Measurements from ENCODE around the gene THAP4.

THAP4 gene

DNA sequence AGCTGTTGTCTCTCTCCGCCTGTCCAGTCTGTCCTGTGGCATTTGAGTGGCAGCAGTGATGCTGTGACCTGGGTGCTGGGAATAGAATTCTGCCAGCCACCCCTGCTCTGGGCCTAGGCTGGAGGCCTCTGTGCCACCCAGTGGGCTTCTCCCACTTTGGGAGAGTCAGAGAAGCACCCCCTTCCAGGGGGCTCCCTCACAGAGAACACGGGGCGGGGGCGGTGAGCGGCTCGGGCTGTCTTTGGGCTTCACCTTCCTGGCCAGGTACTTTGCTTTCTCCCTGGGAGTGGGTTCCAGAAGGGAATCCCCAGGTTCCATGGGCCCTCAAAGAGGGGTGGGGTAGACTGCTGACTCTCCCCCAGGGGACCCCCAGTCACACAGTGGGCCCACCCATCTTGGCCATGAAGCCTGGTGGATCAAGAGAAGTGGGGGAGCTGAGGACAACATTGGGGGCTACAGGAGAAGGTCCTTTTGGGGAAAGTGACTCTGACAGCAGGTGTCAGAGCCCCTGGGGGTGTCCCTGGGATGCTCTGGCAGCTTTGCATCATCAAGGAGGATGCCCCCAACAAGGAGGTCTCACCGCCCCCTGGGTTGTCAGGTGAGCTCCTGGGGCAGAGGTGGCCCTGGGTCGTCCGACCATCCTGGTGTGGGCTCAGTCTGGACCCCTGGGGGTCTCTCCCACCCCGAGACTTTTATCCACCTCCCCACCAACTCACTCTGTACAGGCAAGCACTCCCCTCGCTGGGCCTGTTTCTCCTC lies 97.2 kb downstream of the THAP4 start:
- Histone ChIP-seq H3K9ac (ENCODE audit: low read depth, low read length) (no peak overlapping the region), H4K20me1 (ENCODE audit: insufficient read depth, low read length) (no peaks in the 10 kb centered on the region), H3K4me3 (ENCODE audit: low read depth in 1 of 2, low read length in 2 of 2) (no peak overlapping the region), H3K4me1 (ENCODE audit: insufficient read depth, low read length) (no peaks in the 10 kb centered on the region), H3K27ac (ENCODE audit: low read length) (no peak overlapping the region), H3K9me3 (ENCODE audit: insufficient read depth, low read length, severe bottlenecking) (no peaks in the 10 kb centered on the region), H3K79me2 (ENCODE audit: insufficient read depth, low read length) (no peaks in the 10 kb centered on the region), H3K27me3 (ENCODE audit: insufficient read depth, low read length, poor library complexity) (no peaks in the 10 kb centered on the region), H3K4me2 (ENCODE audit: insufficient read depth, low read length) (no peak overlapping the region), H3K36me3 (ENCODE audit: insufficient read depth, low read length) (no peaks in the 10 kb centered on the region), H2AFZ (ENCODE audit: low read depth, low read length) (no peak overlapping the region)
- DNase-seq (no peak), ATAC-seq (ENCODE audit: insufficient read depth, low read depth) (no peak)
- TF ChIP-seq, protein P1, sequence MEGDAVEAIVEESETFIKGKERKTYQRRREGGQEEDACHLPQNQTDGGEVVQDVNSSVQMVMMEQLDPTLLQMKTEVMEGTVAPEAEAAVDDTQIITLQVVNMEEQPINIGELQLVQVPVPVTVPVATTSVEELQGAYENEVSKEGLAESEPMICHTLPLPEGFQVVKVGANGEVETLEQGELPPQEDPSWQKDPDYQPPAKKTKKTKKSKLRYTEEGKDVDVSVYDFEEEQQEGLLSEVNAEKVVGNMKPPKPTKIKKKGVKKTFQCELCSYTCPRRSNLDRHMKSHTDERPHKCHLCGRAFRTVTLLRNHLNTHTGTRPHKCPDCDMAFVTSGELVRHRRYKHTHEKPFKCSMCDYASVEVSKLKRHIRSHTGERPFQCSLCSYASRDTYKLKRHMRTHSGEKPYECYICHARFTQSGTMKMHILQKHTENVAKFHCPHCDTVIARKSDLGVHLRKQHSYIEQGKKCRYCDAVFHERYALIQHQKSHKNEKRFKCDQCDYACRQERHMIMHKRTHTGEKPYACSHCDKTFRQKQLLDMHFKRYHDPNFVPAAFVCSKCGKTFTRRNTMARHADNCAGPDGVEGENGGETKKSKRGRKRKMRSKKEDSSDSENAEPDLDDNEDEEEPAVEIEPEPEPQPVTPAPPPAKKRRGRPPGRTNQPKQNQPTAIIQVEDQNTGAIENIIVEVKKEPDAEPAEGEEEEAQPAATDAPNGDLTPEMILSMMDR (IDR thresholded peaks at IDR 0.05; ENCODE audit: borderline replicate concordance, extremely low read depth, low read length, poor library complexity, severe bottlenecking): no peak
- no peak for TF ChIP-seq EZH2 (IDR thresholded peaks at IDR 0.05; ENCODE audit: borderline replicate concordance, low read depth, low read length, severe bottlenecking)

DNA sequence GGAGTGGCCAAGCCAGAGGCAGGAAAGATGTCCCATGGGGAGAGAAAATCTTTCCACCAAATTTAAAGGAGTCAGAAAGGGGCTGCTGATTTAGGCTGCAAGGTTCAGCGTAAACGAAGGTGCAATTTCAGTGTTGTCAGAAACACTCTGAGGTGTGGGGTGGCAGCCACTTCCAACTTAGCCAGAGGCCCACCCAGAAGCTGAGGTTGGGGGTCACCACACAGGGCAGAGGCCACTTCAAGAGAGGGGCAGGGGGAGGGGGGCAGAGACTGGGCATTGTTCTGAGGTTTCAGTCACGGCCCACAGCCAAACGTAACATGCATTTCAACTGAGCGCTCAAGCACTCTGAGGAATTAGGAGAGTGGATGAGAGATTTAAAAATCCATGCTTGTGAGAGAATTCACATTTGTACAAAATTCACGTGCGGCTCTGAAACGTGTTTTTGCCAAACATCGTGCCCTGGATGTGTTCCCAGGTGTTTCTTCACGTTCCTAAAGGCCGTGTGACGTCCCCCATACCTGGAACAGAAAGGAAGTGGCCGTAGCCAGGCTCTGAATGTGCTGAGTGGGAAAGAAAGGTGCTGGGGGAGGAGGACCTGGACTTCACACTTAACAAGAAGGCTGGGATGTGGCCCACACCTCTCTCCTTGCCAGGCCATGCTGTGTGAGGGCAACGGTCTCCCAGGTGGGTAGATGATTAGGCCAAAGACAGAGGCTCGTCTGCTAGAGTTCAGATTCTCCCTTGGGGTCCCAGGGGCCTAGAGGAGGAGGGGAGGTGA lies 97.9 kb downstream of the THAP4 start:
- Histone ChIP-seq H3K27me3 (ENCODE audit: insufficient read depth, low read length, poor library complexity) (peaks cover 2% of the 10 kb centered on the region), H3K4me2 (ENCODE audit: insufficient read depth, low read length) (no peak overlapping the region), H3K36me3 (ENCODE audit: insufficient read depth, low read length) (no peaks in the 10 kb centered on the region), H3K9ac (ENCODE audit: low read depth, low read length) (no peak overlapping the region), H4K20me1 (ENCODE audit: insufficient read depth, low read length) (no peaks in the 10 kb centered on the region), H3K79me2 (ENCODE audit: insufficient read depth, low read length) (no peaks in the 10 kb centered on the region), H3K9me3 (ENCODE audit: insufficient read depth, low read length, severe bottlenecking) (no peaks in the 10 kb centered on the region), H2AFZ (ENCODE audit: low read depth, low read length) (no peak overlapping the region), H3K4me1 (ENCODE audit: insufficient read depth, low read length) (no peaks in the 10 kb centered on the region), H3K4me3 (ENCODE audit: low read depth in 1 of 2, low read length in 2 of 2) (no peak overlapping the region), H3K27ac (ENCODE audit: low read length) (no peak overlapping the region)
- DNase-seq (no peak), ATAC-seq (ENCODE audit: insufficient read depth, low read depth) (no peak)
- no peak for TF ChIP-seq EZH2 (IDR thresholded peaks at IDR 0.05; ENCODE audit: borderline replicate concordance, low read depth, low read length, severe bottlenecking)
- TF ChIP-seq, protein P1 (IDR thresholded peaks at IDR 0.05; ENCODE audit: borderline replicate concordance, extremely low read depth, low read length, poor library complexity, severe bottlenecking): no peak

DNA sequence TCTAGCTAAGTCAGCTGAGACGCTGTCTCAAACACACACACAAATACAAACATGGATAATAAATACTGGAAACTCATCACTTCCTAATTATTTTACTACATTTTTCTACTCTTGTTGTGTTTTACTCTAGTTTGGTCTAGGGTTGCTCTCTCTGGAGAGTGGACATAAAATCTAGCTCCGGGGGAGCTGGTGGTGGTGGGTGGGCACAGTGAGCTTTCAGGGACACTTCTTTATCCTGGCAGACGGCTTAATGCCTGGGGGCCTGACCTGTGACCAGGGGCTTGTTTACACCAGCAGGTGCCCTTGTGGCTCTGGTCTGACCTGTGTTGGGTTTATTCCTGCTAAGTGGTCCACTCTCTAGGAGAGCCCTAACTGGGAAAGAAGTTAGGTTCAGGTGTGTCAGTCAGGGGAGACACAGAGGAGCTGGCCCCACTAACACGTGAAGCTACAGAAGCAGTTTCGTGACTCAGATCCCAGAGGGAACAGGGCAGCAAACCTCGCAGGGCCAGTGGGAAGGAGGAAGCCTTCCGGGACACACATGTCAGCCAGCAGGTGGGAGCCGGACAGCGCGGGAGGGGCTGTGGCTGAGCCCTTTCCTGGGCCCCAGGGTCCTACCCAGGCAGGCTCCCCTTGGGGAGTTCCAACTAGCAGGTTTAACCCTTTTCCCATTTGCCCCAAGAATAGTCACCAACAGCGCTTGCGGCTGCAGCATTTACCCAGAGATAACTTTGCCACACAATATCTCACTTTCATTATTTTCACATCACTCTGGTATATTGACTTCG lies 100.9 kb downstream of the THAP4 start:
- H3K9me3 ChIP-seq (ENCODE audit: insufficient read depth, low read length, severe bottlenecking): no peaks in the 10 kb centered on the region
- TF ChIP-seq, protein P1 (IDR thresholded peaks at IDR 0.05; ENCODE audit: borderline replicate concordance, extremely low read depth, low read length, poor library complexity, severe bottlenecking): no peak
- no peak for TF ChIP-seq EZH2 (IDR thresholded peaks at IDR 0.05; ENCODE audit: borderline replicate concordance, low read depth, low read length, severe bottlenecking)
- no peak overlapping the region for H3K4me2 ChIP-seq (ENCODE audit: insufficient read depth, low read length)
- no peaks in the 10 kb centered on the region for H3K36me3 ChIP-seq (ENCODE audit: insufficient read depth, low read length)
- no peak overlapping the region for H2AFZ ChIP-seq (ENCODE audit: low read depth, low read length)
- H3K79me2 ChIP-seq (ENCODE audit: insufficient read depth, low read length): no peaks in the 10 kb centered on the region
- H3K27ac ChIP-seq (ENCODE audit: low read length): no peak overlapping the region
- no peaks in the 10 kb centered on the region for H3K4me1 ChIP-seq (ENCODE audit: insufficient read depth, low read length)
- DNase-seq: no peak
- no peak overlapping the region for H3K9ac ChIP-seq (ENCODE audit: low read depth, low read length)
- H3K27me3 ChIP-seq (ENCODE audit: insufficient read depth, low read length, poor library complexity): peaks cover 2% of the 10 kb centered on the region
- ATAC-seq (ENCODE audit: insufficient read depth, low read depth): no peak
- no peaks in the 10 kb centered on the region for H4K20me1 ChIP-seq (ENCODE audit: insufficient read depth, low read length)
- H3K4me3 ChIP-seq (ENCODE audit: low read depth in 1 of 2, low read length in 2 of 2): no peak overlapping the region

All from DND-41 (cell line).